ENCODE results near the gene NOP58.

GRCh38 chr2:202307690-202308089 lies 42.1 kb downstream of the NOP58 start:
- no peak for TF ChIP-seq CTCF (IDR thresholded peaks at IDR 0.05)
- TF ChIP-seq EZH2 (IDR thresholded peaks at IDR 0.05; ENCODE audit: borderline replicate concordance, insufficient read depth, low read depth, low read length, poor library complexity, severe bottlenecking), result no peak

Measured in B cell (primary cell).